ENCODE measurements around the gene DDX55. TPM values are rescaled to one million over a fixed set of nuclear protein-coding genes. Genes with fewer than 3 reads are reported as not detected.

The DDX55 gene
- total RNA-seq, 1 donor from 2014 or later: 42.8 TPM

GRCh38 chr12:123634142-123634561 is 32.3 kb downstream of the DDX55 start:
- peaks cover 22% of the 10 kb centered on the region for H3K4me1 Mint-ChIP-seq
- no peaks in the 10 kb centered on the region for H3K27me3 Mint-ChIP-seq (ENCODE audit: low read depth)
- H3K9me3 Mint-ChIP-seq: no peaks in the 10 kb centered on the region
- H3K4me3 Mint-ChIP-seq: peak overlapping the region; percentile 99
- H3K27ac Mint-ChIP-seq (ENCODE audit: unreplicated experiment): peak overlapping the region; percentile 94
- no peak for TF ChIP-seq CTCF (conservative IDR thresholded peaks at IDR 0.05)
- H3K36me3 Mint-ChIP-seq (ENCODE audit: low read depth): peaks cover 3% of the 10 kb centered on the region
- DNase-seq (ENCODE audit: low read depth, low spot score): no peak

- Mint-ChIP-seq H3K27ac (ENCODE audit: unreplicated experiment) (no peak overlapping the region), H3K9me3 (no peaks in the 10 kb centered on the region), H3K4me3 (no peak overlapping the region), H3K36me3 (ENCODE audit: low read depth) (no peaks in the 10 kb centered on the region), H3K27me3 (ENCODE audit: low read depth) (no peaks in the 10 kb centered on the region), H3K4me1 (no peaks in the 10 kb centered on the region)
- DNase-seq (ENCODE audit: low read depth, low spot score): no peak
- no peak for TF ChIP-seq CTCF (conservative IDR thresholded peaks at IDR 0.05)
These were observed 42.0 kb downstream of the DDX55 start for GRCh38 chr12:123643911-123644310.

GRCh38 chr12:123645380-123645779 is 43.5 kb downstream of the DDX55 start:
- no peaks in the 10 kb centered on the region for H3K9me3 Mint-ChIP-seq
- no peak overlapping the region for H3K4me3 Mint-ChIP-seq
- H3K36me3 Mint-ChIP-seq (ENCODE audit: low read depth): no peaks in the 10 kb centered on the region

GRCh38 chr12:123645878-123646277 is 44.0 kb downstream of the DDX55 start:
- Mint-ChIP-seq H3K4me3 (no peak overlapping the region), H3K9me3 (no peaks in the 10 kb centered on the region), H3K27me3 (ENCODE audit: low read depth) (no peaks in the 10 kb centered on the region), H3K27ac (ENCODE audit: unreplicated experiment) (no peak overlapping the region), H3K36me3 (ENCODE audit: low read depth) (no peaks in the 10 kb centered on the region), H3K4me1 (no peaks in the 10 kb centered on the region)
- no peak for TF ChIP-seq CTCF (conservative IDR thresholded peaks at IDR 0.05)
- DNase-seq (ENCODE audit: low read depth, low spot score): no peak

More at GRCh38 chr12:123645380-123645779, 43.5 kb downstream of the DDX55 start:
- no peak for TF ChIP-seq CTCF (conservative IDR thresholded peaks at IDR 0.05)
- Mint-ChIP-seq H3K27me3 (ENCODE audit: low read depth) (no peaks in the 10 kb centered on the region), H3K4me1 (no peaks in the 10 kb centered on the region), H3K27ac (ENCODE audit: unreplicated experiment) (no peak overlapping the region)
- DNase-seq (ENCODE audit: low read depth, low spot score): no peak

GRCh38 chr12:123648401-123648800 is 46.5 kb downstream of the DDX55 start:
- Mint-ChIP-seq H3K27ac (ENCODE audit: unreplicated experiment) (no peak overlapping the region), H3K36me3 (ENCODE audit: low read depth) (no peaks in the 10 kb centered on the region), H3K4me3 (no peak overlapping the region), H3K27me3 (ENCODE audit: low read depth) (no peaks in the 10 kb centered on the region), H3K4me1 (no peaks in the 10 kb centered on the region), H3K9me3 (no peaks in the 10 kb centered on the region)
- no peak for DNase-seq (ENCODE audit: low read depth, low spot score)
- TF ChIP-seq CTCF (conservative IDR thresholded peaks at IDR 0.05): no peak

Measured in neural crest cell (in vitro differentiated cells).